Right atrium auricular region (tissue), 2 donors: Measurements from ENCODE around the gene CEP131. TPM values are rescaled to one million over a fixed set of nuclear protein-coding genes. Genes with fewer than 3 reads are reported as not detected.

Experiments
- DNase-seq: peaks from one replicate; pipeline ENCODE4 v3.0.0-alpha.2; 2019; ENCODE audit warnings: low spot score
- H3K27ac ChIP-seq, 2 donors: fragments of 200-600 bp; sonication (generic); 1 replicate in 1 of 2; 2 replicates in 1 of 2; pipeline ENCODE4 v1.5.1; 2016 to 2019
- H3K27me3 ChIP-seq, 2 donors: fragments of 200-600 bp; sonication (generic); one replicate each; pipeline versions ENCODE4 v1.5.1 to v1.6.0; 2017 to 2019
- H3K36me3 ChIP-seq: fragments of 200-600 bp; sonication (generic); one replicate; pipeline ENCODE4 v1.5.1; 2016
- H3K4me1 ChIP-seq, 2 donors: fragments of 200-600 bp; sonication (generic); one replicate each; pipeline versions ENCODE4 v1.5.1 to v1.6.0; 2017 to 2019
- H3K4me3 ChIP-seq, 2 donors: fragments of 200-600 bp; sonication (generic); 1 replicate in 1 of 2; 2 replicates in 1 of 2; pipeline ENCODE4 v1.5.1; 2017 to 2019; ENCODE audit warnings: mild to moderate bottlenecking in 1 of 2, moderate library complexity in 1 of 2
- H3K9me3 ChIP-seq, 2 donors: fragments of 200-600 bp; sonication (generic); one replicate each; pipeline ENCODE4 v1.5.1; 2019
- CTCF ChIP-seq, 2 donors: fragments of 200-600 bp; sonication (generic); IDR thresholded peaks; one replicate each; pipeline ENCODE4 v1.5.1; 2019; ENCODE audit warnings: antibody characterized with exemption in 2 of 2
- total RNA-seq, 2 donors: library from RNA; depleted of rRNA; stranded (reverse); fragments of >200 nt; gene quantifications; one replicate each; pipeline ENCODE4 v1.1.0, GENCODE V29; 2016

CEP131 gene
- total RNA-seq, 2 donors from 2014 or later = 5.5 to 6.2 TPM

DNA sequence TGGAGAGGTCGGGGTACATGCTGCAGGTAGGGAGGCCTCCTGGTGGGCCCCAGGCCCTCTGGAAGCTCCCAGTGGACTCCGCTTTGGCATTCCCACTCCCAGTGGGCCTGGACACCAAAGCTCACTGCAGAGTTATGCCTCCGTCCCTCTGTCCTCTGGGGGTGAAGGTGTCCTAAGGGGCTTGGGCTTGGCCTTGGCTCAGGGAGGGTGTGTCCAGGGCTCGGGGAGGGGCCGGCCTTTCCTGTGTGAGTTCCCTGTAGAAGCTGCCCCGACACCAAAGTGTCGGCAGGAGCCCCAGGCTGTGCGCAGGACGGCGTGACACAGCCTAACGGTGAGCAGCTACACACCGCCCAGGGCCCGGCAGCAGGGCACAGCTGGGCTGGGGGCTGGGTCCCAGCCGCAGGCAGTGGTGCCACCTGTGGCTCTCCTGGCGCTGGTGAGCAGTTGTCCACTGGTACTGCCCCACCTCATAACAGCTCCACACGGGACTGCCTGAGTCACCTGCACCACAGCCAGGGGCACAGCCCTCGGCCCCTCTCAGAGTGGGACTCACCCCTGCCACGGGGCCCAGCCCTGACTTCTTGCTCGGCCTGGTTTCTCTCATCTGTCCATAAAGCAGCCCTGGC is 10.0 kb upstream of the CEP131 start:
- H3K4me1 ChIP-seq = peaks cover 0 to 15% of the 10 kb centered on the region in 2 donors
- H3K9me3 ChIP-seq = no peaks in the 10 kb centered on the region
- H3K27me3 ChIP-seq = no peaks in the 10 kb centered on the region
- H3K4me3 ChIP-seq = no peak overlapping the region
- DNase-seq = no peak
- H3K27ac ChIP-seq = no peak overlapping the region
- H3K36me3 ChIP-seq = peaks cover 26% of the 10 kb centered on the region
- no peak for TF ChIP-seq CTCF (IDR thresholded peaks at IDR 0.05)

DNA sequence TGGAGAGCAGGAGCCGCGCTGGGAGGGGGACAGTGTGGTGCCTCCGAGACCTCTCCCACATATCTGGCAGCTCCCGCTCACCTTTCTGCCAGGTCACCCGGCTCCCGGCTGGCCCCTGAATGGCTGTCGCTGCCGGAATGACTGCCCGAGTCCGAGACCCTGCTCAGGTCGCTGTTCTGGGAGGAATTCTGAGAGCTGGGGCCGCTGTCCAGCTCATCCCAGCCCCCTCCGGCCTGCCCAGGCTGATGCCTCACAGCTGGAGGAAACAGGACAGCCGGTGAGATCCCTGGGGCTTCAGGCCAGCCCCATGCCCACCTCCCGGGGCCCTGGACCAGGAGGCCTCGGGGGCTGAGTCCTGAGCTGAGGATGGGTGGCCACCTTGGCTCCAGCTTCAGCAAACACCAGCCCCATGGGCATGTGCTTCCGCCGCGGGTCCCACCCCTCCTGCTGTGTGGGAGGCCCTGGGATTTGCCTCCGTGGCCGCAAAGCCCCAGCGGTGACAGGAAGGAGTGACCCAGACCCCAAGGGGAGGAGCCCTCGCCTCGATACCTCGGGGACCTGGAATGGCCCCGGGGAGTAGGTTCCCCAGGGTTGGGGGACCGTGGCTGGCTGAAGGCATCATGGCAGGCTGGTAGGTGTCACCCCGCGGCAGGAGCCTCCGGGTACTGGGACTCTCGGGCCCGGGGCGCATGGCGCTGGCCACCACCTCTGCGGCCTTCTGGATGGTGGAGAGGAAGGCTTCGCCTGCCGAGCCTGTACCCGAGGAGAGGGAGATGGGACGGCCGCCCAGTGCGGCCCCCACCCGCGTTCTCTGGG is 9.2 kb upstream of the CEP131 start:
- no peak for DNase-seq
- Histone ChIP-seq H3K9me3 (no peaks in the 10 kb centered on the region), H3K4me1 (peaks cover 0 to 8% of the 10 kb centered on the region in 2 donors), H3K36me3 (peaks cover 26% of the 10 kb centered on the region), H3K4me3 (no peak overlapping the region), H3K27ac (no peak overlapping the region), H3K27me3 (no peaks in the 10 kb centered on the region)
- no peak for TF ChIP-seq CTCF (IDR thresholded peaks at IDR 0.05)

DNA sequence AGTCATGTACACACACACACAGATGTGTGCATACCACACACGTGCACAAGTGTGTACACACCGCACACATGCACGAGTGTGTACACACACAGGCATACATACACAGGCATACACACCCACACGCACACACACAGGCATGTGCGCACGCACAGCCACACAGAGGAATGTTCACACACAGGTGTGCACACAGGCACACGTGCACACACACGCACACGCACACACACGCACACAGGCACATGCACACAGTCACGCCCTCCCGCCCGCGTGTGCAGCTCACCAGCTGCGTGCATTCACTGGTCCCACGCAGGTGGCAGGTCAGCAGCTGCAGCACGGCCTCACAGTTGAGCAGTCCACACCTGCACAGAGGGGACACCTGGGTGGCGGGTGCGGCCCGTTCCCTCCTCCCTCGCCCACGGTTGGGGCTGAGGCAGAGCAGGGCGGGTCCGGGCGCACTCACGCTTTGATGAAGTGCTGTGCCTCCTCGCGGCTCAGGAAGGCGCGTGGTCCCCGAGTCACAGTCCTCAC is 8.4 kb upstream of the CEP131 start:
- Histone ChIP-seq H3K9me3 (no peaks in the 10 kb centered on the region), H3K36me3 (peaks cover 26% of the 10 kb centered on the region), H3K4me3 (no peak overlapping the region), H3K27me3 (no peaks in the 10 kb centered on the region), H3K27ac (no peak overlapping the region), H3K4me1 (no peaks in the 10 kb centered on the region)
- no peak for DNase-seq
- TF ChIP-seq CTCF (IDR thresholded peaks at IDR 0.05) = no peak

DNA sequence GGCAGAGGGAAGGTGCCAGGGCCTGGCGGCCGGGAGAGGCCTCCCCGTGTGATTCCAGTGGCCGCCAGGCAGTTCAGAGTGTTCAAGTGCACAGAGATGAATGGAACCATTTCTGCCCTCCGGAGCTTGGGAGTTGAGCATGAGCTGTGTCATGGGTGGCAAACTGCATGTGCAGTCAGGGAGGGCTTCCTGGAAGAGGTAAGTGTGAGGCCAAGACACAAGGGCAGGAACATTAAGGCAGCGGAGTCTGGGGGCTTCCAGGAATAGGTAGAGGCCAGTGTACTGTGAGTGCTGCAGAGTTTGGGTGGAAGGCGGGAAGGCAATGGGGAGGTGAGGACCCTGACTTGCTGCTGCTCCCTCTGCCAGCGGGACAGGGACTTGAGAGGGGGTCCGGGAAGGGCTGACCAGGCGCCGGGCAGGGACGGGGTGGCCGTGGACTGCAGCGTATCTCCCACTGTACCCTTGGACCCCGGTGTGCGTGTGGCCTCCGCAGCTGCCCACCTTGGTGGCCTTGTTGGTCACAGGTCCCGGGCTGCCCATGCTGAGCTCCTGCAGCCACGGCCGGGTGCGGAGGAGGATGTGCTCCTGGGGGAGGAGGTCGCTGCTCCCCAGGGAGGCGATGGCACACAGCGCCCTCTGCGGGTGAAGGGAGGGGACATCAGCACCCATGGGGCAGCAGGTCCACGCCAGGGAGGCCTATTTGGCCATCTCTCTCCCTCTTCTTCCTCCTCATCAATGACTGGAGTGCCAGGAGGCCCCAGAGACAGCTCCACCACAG is 7.5 kb upstream of the CEP131 start:
- Histone ChIP-seq H3K4me3 (no peak overlapping the region), H3K9me3 (no peaks in the 10 kb centered on the region), H3K36me3 (peaks cover 26% of the 10 kb centered on the region), H3K27ac (no peak overlapping the region), H3K4me1 (no peaks in the 10 kb centered on the region), H3K27me3 (no peaks in the 10 kb centered on the region)
- TF ChIP-seq CTCF (IDR thresholded peaks at IDR 0.05) = no peak
- no peak for DNase-seq

DNA sequence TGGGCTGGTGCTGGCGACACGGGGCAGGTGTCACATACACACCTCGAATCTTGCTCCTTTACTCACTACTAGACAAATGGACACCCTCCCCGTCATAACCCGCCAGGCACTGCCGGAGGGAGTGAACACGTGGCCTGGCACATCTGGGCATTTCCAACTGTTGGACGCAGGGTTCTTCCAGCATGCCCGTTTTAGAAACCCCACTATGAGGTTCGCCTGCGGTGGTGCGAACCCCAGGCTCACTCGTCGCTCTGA is 6.8 kb upstream of the CEP131 start:
- H3K27ac ChIP-seq = no peak overlapping the region
- H3K9me3 ChIP-seq = no peaks in the 10 kb centered on the region
- H3K36me3 ChIP-seq = peaks cover 26% of the 10 kb centered on the region
- TF ChIP-seq CTCF (IDR thresholded peaks at IDR 0.05) = no peak
- no peak overlapping the region for H3K4me3 ChIP-seq
- DNase-seq = no peak
- no peaks in the 10 kb centered on the region for H3K27me3 ChIP-seq
- H3K4me1 ChIP-seq = no peaks in the 10 kb centered on the region
